NCI-H187 treated with DMSO at 0.1 percent for 48 hours (cell line): ENCODE measurements around the gene YPEL2.
"Not testable (repeated sequence)": the region's sequence is repeated elsewhere in the genome, so short reads cannot be mapped to it uniquely, and the experiment has no call there.

Experiments used
- DNase-seq: peaks from one replicate; lab custom pipeline; 2025; lab: John Stamatoyannopoulos, UW

YPEL2 gene

GRCh38 chr17:59406808-59407381 lies 75.4 kb downstream of the YPEL2 start:
- DNase-seq: peak; percentile 49

- no peak for DNase-seq
These were observed 78.0 kb downstream of the YPEL2 start for GRCh38 chr17:59409336-59410048.

GRCh38 chr17:59410049-59410437 lies 78.6 kb downstream of the YPEL2 start:
- DNase-seq: no peak

GRCh38 chr17:59412431-59412830 lies 81.0 kb downstream of the YPEL2 start:
- DNase-seq: not testable (repeated sequence)

GRCh38 chr17:59413014-59413766 lies 81.7 kb downstream of the YPEL2 start:
- no peak for DNase-seq

- no peak for DNase-seq
These were observed 83.9 kb downstream of the YPEL2 start for GRCh38 chr17:59415397-59415796.

GRCh38 chr17:59416184-59416583 lies 84.7 kb downstream of the YPEL2 start:
- no peak for DNase-seq

GRCh38 chr17:59417452-59417851 lies 86.0 kb downstream of the YPEL2 start:
- no peak for DNase-seq

GRCh38 chr17:59418732-59419166 lies 87.3 kb downstream of the YPEL2 start:
- DNase-seq: no peak

- DNase-seq: no peak
These were observed 89.4 kb downstream of the YPEL2 start for GRCh38 chr17:59420901-59421300.

GRCh38 chr17:59421722-59422121 lies 90.3 kb downstream of the YPEL2 start:
- DNase-seq: no peak

GRCh38 chr17:59423137-59423724 lies 91.8 kb downstream of the YPEL2 start:
- no peak for DNase-seq

GRCh38 chr17:59423903-59424302 lies 92.4 kb downstream of the YPEL2 start:
- no peak for DNase-seq

GRCh38 chr17:59424331-59424730 lies 92.9 kb downstream of the YPEL2 start:
- no peak for DNase-seq

- no peak for DNase-seq
These were observed 93.9 kb downstream of the YPEL2 start for GRCh38 chr17:59425085-59425931.

- no peak for DNase-seq
These were observed 94.6 kb downstream of the YPEL2 start for GRCh38 chr17:59426031-59426430.

GRCh38 chr17:59427425-59427921 lies 96.0 kb downstream of the YPEL2 start:
- DNase-seq: no peak

- no peak for DNase-seq
These were observed 96.5 kb downstream of the YPEL2 start for GRCh38 chr17:59427996-59428395.

GRCh38 chr17:59428916-59429485 lies 97.5 kb downstream of the YPEL2 start:
- DNase-seq: no peak

- DNase-seq: no peak
These were observed 100.1 kb downstream of the YPEL2 start for GRCh38 chr17:59431601-59432000.

GRCh38 chr17:59432657-59433056 lies 101.2 kb downstream of the YPEL2 start:
- no peak for DNase-seq
